GM23338 (cell line): ENCODE data around the gene AKAP13. TPM values are rescaled to one million over a fixed set of nuclear protein-coding genes. Genes with fewer than 3 reads are reported as not detected.
A peak's percentile ranks its signal among the peaks of the same experiment; 100 is the strongest.

Experiments used
- ATAC-seq: fragments of 200-7000 bp; cut with Tn5 transposase; 3 replicates; pipeline ENCODE4 v1.9.1; 2020
- DNase-seq: peaks from one replicate; pipeline ENCODE4 v3.0.0-alpha.2; 2015; ENCODE audit warnings: low spot score
- H2AFZ ChIP-seq: fragments of 200-600 bp; sonication (generic); 2 replicates; pipeline ENCODE4 v1.8.0; 2016; ENCODE audit warnings: antibody characterized with exemption, mild to moderate bottlenecking, moderate library complexity
- H3F3A ChIP-seq: fragments of 200-600 bp; sonication (generic); replicated peaks from 2 replicates; pipeline ENCODE4 v1.8.0; 2017; ENCODE audit warnings: antibody characterized with exemption, mixed run types, low read depth
- H3K27ac ChIP-seq: fragments of 200-600 bp; sonication (generic); 2 replicates; pipeline ENCODE4 v1.6.1; 2016; ENCODE audit warnings: low read depth
- H3K27me3 ChIP-seq: fragments of 200-600 bp; sonication (generic); 2 replicates; pipeline ENCODE4 v1.8.0; 2016; ENCODE audit warnings: mild to moderate bottlenecking, mixed run types, moderate library complexity; ENCODE audit not compliant: insufficient read depth
- H3K36me3 ChIP-seq: fragments of 200-600 bp; sonication (generic); 2 replicates; pipeline ENCODE4 v1.8.0; 2016; ENCODE audit warnings: mild to moderate bottlenecking; ENCODE audit not compliant: insufficient read depth
- H3K4me1 ChIP-seq: fragments of 200-600 bp; sonication (generic); 2 replicates; pipeline ENCODE4 v1.8.0; 2016; ENCODE audit warnings: mild to moderate bottlenecking, moderate library complexity; ENCODE audit not compliant: insufficient read depth
- H3K4me2 ChIP-seq: fragments of 200-600 bp; sonication (generic); 2 replicates; pipeline ENCODE4 v1.7.1; 2017; ENCODE audit warnings: mixed run types
- H3K4me3 ChIP-seq: fragments of 200-600 bp; sonication (generic); 2 replicates; pipeline ENCODE4 v1.6.1; 2016; ENCODE audit warnings: mixed run types
- H3K79me2 ChIP-seq: fragments of 200-600 bp; sonication (generic); replicated peaks from 2 replicates; pipeline ENCODE4 v1.8.0; 2017; ENCODE audit warnings: mild to moderate bottlenecking; ENCODE audit not compliant: insufficient read depth
- H3K9me2 ChIP-seq: fragments of 200-600 bp; sonication (generic); 2 replicates; pipeline ENCODE4 v1.8.0; 2017; ENCODE audit not compliant: insufficient read depth
- H4K20me1 ChIP-seq: fragments of 200-600 bp; sonication (generic); replicated peaks from 2 replicates; pipeline ENCODE4 v1.8.0; 2017; ENCODE audit warnings: mild to moderate bottlenecking; ENCODE audit not compliant: insufficient read depth
- H3K27ac Mint-ChIP-seq: 2 replicates; pipeline ENCODE4 v1.8.0; 2020; ENCODE audit warnings: inconsistent platforms, mild to moderate bottlenecking, moderate library complexity, mixed read lengths
- H3K27me3 Mint-ChIP-seq: 3 replicates; pipeline ENCODE4 v1.8.0; 2022; ENCODE audit warnings: low read depth, mild to moderate bottlenecking, moderate library complexity, mixed read lengths, inconsistent platforms; ENCODE audit not compliant: insufficient read depth, poor library complexity
- H3K36me3 Mint-ChIP-seq: 3 replicates; pipeline ENCODE4 v1.8.0; 2021; ENCODE audit warnings: low read depth, mild to moderate bottlenecking, inconsistent platforms, moderate library complexity, mixed read lengths
- H3K4me1 Mint-ChIP-seq: 3 replicates; pipeline ENCODE4 v1.8.0; 2020; ENCODE audit warnings: mild to moderate bottlenecking, inconsistent platforms, mixed read lengths
- H3K4me3 Mint-ChIP-seq: 3 replicates; pipeline ENCODE4 v1.8.0; 2021; ENCODE audit warnings: moderate library complexity, mild to moderate bottlenecking, inconsistent platforms, mixed read lengths
- H3K9me3 Mint-ChIP-seq: 3 replicates; pipeline ENCODE4 v1.8.0; 2020; ENCODE audit warnings: moderate library complexity, mild to moderate bottlenecking, inconsistent platforms, mixed read lengths
- CREB1 ChIP-seq: fragments of 250-450 bp; sonication (Bioruptor Pico); IDR thresholded peaks from 2 replicates; pipeline ENCODE4 v1.5.0; 2020; ENCODE audit warnings: low read depth, mild to moderate bottlenecking, moderate library complexity
- ETS1 ChIP-seq: IDR thresholded peaks from 2 replicates; pipeline ENCODE4 v1.6.1; 2016; ENCODE audit warnings: antibody characterized with exemption
- EZH2 ChIP-seq: fragments of 200-600 bp; sonication (generic); IDR thresholded peaks from one replicate; pipeline ENCODE4 v1.8.0; 2017; ENCODE audit warnings: antibody characterized with exemption, mild to moderate bottlenecking, low read depth; ENCODE audit not compliant: unreplicated experiment
- EZH2phosphoT487 ChIP-seq: fragments of 200-600 bp; sonication (generic); IDR thresholded peaks from one replicate; pipeline ENCODE4 v1.8.1; 2018; ENCODE audit warnings: antibody characterized with exemption; ENCODE audit not compliant: unreplicated experiment
- JUNB ChIP-seq: IDR thresholded peaks from one replicate; pipeline ENCODE4 v1.6.1; 2016; ENCODE audit warnings: antibody characterized with exemption; ENCODE audit not compliant: unreplicated experiment
- NANOG ChIP-seq: IDR thresholded peaks from 2 replicates; pipeline ENCODE4 v1.6.1; 2016; ENCODE audit warnings: antibody characterized with exemption, borderline replicate concordance
- POLR2AphosphoS5 ChIP-seq: IDR thresholded peaks from 2 replicates; pipeline ENCODE4 v1.6.1; 2016; ENCODE audit warnings: antibody characterized with exemption, low read depth
- STAT1 ChIP-seq: IDR thresholded peaks from one replicate; pipeline ENCODE4 v1.6.1; 2016; ENCODE audit warnings: antibody characterized with exemption; ENCODE audit not compliant: unreplicated experiment
- ZNF114 ChIP-seq: fragments of 250-450 bp; sonication (Bioruptor Pico); IDR thresholded peaks from 2 replicates; pipeline ENCODE4 v1.5.0; 2020; ENCODE audit warnings: mild to moderate bottlenecking, moderate library complexity
- ZNF331 ChIP-seq: fragments of 250-450 bp; sonication (Bioruptor Pico); IDR thresholded peaks from 2 replicates; pipeline ENCODE4 v1.5.0; 2020; ENCODE audit warnings: low read depth, mild to moderate bottlenecking, moderate library complexity
- ZNF462 ChIP-seq: fragments of 250-450 bp; sonication (Bioruptor Pico); IDR thresholded peaks from 2 replicates; pipeline ENCODE4 v1.5.0; 2020; ENCODE audit warnings: mild to moderate bottlenecking, moderate library complexity
- polyA plus RNA-seq: library from polyadenylated mRNA; unstranded; fragments of >200 nt; fragmentation: Nextera tagmentation; extraction: Ambion mirVana; gene quantifications from 2 replicates; pipeline ENCODE4 v1.2.1, GENCODE V29; 2016
- total RNA-seq: library from RNA; depleted of rRNA; stranded (reverse); fragments of >200 nt; shearing (Covaris generic); gene quantifications from 2 replicates; pipeline ENCODE4 v1.2.3, GENCODE V29; 2014
- TF ChIP-seq, protein P1 (sequence below): IDR thresholded peaks from one replicate; pipeline ENCODE4 v1.6.1; 2018; ENCODE audit warnings: antibody characterized with exemption; ENCODE audit not compliant: unreplicated experiment
- TF ChIP-seq, protein P2 (sequence below), 2 experiments: fragments of 200-600 bp in 1 of 2; sonication (generic) in 1 of 2; conservative IDR thresholded peaks; 2 replicates each; pipeline versions ENCODE4 v1.5.1 to v1.6.1; 2016 to 2017; ENCODE audit warnings: antibody characterized with exemption in 2 of 2, low read depth in 2 of 2, mild to moderate bottlenecking in 2 of 2, moderate library complexity in 1 of 2

The AKAP13 gene
- total and polyA plus RNA-seq, 2 experiments from 2014 or later = 46.2 to 60.7 TPM

DNA sequence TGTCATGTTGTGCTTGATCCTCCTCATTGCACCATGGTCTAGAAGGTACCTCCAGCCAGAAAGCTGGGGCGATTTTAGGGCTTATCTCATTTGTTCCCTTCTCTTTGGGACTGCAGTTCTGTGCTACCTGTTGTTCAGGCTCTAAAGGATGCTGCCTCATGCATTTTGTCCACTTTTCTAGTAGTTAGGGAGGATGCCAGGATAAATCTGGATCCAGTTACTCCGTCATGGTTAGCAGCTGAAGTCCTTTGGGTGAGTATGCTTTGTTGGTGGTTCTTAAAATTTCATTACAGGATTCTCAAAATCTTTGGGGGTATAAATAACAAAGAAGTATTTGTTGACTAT is 8.9 kb downstream of the AKAP13 start:
- H3K4me1 Mint-ChIP-seq = peaks cover 19% of the 10 kb centered on the region

More for the DNA sequence above, 8.9 kb downstream of the AKAP13 start:
- Histone ChIP-seq H4K20me1 (peaks cover 33% of the 10 kb centered on the region), H3K9me2 (no peaks in the 10 kb centered on the region), H3K79me2 (peaks cover 100% of the 10 kb centered on the region), H3K36me3 (no peaks in the 10 kb centered on the region), H3K4me2 (peak overlapping the region; percentile 12; the same call in 1 of the 2 replicates), H3F3A (no peaks in the 10 kb centered on the region), H3K27ac (no peak overlapping the region), H2AFZ (no peak overlapping the region), H3K4me3 (no peak overlapping the region), H3K4me1 (peaks cover 34% of the 10 kb centered on the region), H3K27me3 (no peaks in the 10 kb centered on the region)
- Mint-ChIP-seq H3K36me3 (no peaks in the 10 kb centered on the region; the same call in 2 of the 3 replicates), H3K27me3 (no peaks in the 10 kb centered on the region), H3K4me3 (no peak overlapping the region), H3K27ac (no peak overlapping the region), H3K9me3 (no peaks in the 10 kb centered on the region)
- TF ChIP-seq NANOG (no peak), CREB1 (no peak), ZNF462 (CRISPR knock-in tag) (no peak), ZNF331 (no peak), EZH2 (no peak), EZH2phosphoT487 (no peak), JUNB (no peak), POLR2AphosphoS5 (no peak), ETS1 (no peak), ZNF114 (CRISPR knock-in tag) (no peak), STAT1 (no peak)
- TF ChIP-seq, protein P1, sequence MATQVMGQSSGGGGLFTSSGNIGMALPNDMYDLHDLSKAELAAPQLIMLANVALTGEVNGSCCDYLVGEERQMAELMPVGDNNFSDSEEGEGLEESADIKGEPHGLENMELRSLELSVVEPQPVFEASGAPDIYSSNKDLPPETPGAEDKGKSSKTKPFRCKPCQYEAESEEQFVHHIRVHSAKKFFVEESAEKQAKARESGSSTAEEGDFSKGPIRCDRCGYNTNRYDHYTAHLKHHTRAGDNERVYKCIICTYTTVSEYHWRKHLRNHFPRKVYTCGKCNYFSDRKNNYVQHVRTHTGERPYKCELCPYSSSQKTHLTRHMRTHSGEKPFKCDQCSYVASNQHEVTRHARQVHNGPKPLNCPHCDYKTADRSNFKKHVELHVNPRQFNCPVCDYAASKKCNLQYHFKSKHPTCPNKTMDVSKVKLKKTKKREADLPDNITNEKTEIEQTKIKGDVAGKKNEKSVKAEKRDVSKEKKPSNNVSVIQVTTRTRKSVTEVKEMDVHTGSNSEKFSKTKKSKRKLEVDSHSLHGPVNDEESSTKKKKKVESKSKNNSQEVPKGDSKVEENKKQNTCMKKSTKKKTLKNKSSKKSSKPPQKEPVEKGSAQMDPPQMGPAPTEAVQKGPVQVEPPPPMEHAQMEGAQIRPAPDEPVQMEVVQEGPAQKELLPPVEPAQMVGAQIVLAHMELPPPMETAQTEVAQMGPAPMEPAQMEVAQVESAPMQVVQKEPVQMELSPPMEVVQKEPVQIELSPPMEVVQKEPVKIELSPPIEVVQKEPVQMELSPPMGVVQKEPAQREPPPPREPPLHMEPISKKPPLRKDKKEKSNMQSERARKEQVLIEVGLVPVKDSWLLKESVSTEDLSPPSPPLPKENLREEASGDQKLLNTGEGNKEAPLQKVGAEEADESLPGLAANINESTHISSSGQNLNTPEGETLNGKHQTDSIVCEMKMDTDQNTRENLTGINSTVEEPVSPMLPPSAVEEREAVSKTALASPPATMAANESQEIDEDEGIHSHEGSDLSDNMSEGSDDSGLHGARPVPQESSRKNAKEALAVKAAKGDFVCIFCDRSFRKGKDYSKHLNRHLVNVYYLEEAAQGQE = no peak
- TF ChIP-seq, protein P2, sequence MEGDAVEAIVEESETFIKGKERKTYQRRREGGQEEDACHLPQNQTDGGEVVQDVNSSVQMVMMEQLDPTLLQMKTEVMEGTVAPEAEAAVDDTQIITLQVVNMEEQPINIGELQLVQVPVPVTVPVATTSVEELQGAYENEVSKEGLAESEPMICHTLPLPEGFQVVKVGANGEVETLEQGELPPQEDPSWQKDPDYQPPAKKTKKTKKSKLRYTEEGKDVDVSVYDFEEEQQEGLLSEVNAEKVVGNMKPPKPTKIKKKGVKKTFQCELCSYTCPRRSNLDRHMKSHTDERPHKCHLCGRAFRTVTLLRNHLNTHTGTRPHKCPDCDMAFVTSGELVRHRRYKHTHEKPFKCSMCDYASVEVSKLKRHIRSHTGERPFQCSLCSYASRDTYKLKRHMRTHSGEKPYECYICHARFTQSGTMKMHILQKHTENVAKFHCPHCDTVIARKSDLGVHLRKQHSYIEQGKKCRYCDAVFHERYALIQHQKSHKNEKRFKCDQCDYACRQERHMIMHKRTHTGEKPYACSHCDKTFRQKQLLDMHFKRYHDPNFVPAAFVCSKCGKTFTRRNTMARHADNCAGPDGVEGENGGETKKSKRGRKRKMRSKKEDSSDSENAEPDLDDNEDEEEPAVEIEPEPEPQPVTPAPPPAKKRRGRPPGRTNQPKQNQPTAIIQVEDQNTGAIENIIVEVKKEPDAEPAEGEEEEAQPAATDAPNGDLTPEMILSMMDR (conservative IDR thresholded peaks at IDR 0.05; ENCODE audit: low read depth in 2 of 2) = no peak
- ATAC-seq (no peak), DNase-seq (no peak)
